Frontal cortex (tissue), 4 donors: ENCODE data around the gene IVD. TPM values are rescaled to one million over a fixed set of nuclear protein-coding genes. Genes with fewer than 3 reads are reported as not detected.
A peak's percentile ranks its signal among the peaks of the same experiment; 100 is the strongest.

Experiments used
- DNase-seq, 2 donors: peaks; one replicate each; pipeline ENCODE4 v3.0.0; 2012; ENCODE audit warnings: low spot score in 2 of 2
- FAIRE-seq: peaks from 2 replicates; lab custom pipeline; 2012; peaks lifted over from hg19 to GRCh38; lab: Jason Lieb, UNC
- total RNA-seq: library from RNA; depleted of rRNA; stranded (reverse); fragments of >200 nt; gene quantifications from one replicate; pipeline ENCODE4 v1.2.3, GENCODE V29; 2014
- donor health status: control.
- donor health status: control.
- donor health status: control.

IVD gene
- total RNA-seq: 15.1 TPM

GRCh38 chr15:40405501-40406381, at the start of gene IVD:
Gene IVD, plus strand, starts transcription at chr15:40405795. Its CDS starts 33 bp downstream, at chr15:40405828.
- FAIRE-seq: peak; percentile 61
- DNase-seq: peak; percentile 98 to 99

- no peak for FAIRE-seq
- DNase-seq: no peak
These were observed 49.5 kb upstream of the IVD start for GRCh38 chr15:40355976-40356585.

GRCh38 chr15:40357246-40357645, 48.3 kb upstream of the IVD start:
- no peak for DNase-seq
- no peak for FAIRE-seq

GRCh38 chr15:40357723-40358470, 47.7 kb upstream of the IVD start, which contains the start of gene DISP2:
Gene DISP2, plus strand, starts transcription at chr15:40358219. Its CDS starts 103 bp downstream, at chr15:40358322.
- no peak for FAIRE-seq

GRCh38 chr15:40358471-40359353, 46.9 kb upstream of the IVD start:
- FAIRE-seq: no peak

More at GRCh38 chr15:40357723-40358470, 47.7 kb upstream of the IVD start, which contains the start of gene DISP2:
- DNase-seq: peak; percentile 96 to 97

GRCh38 chr15:40360015-40360414, 45.6 kb upstream of the IVD start:
- DNase-seq (no peak), FAIRE-seq (no peak)

More at GRCh38 chr15:40358471-40359353, 46.9 kb upstream of the IVD start:
- no peak for DNase-seq

GRCh38 chr15:40361640-40362039, 44.0 kb upstream of the IVD start:
- no peak for FAIRE-seq
- no peak for DNase-seq

- no peak for DNase-seq
- FAIRE-seq: no peak
These were observed 42.0 kb upstream of the IVD start for GRCh38 chr15:40363611-40364010.

- FAIRE-seq (no peak), DNase-seq (no peak)
These were observed 41.3 kb upstream of the IVD start for GRCh38 chr15:40364251-40364650.

- DNase-seq (no peak), FAIRE-seq (no peak)
These were observed 40.6 kb upstream of the IVD start for GRCh38 chr15:40365016-40365415.

GRCh38 chr15:40365624-40366456, 39.8 kb upstream of the IVD start:
- DNase-seq (no peak), FAIRE-seq (no peak)

- FAIRE-seq (no peak), DNase-seq (peak; percentile 63 to 65)
These were observed 38.9 kb upstream of the IVD start for GRCh38 chr15:40366457-40367370.

GRCh38 chr15:40367371-40367685, 38.3 kb upstream of the IVD start:
- DNase-seq (no peak), FAIRE-seq (no peak)

- FAIRE-seq (no peak), DNase-seq (peak; percentile 84 to 91)
These were observed 37.6 kb upstream of the IVD start for GRCh38 chr15:40367686-40368611.

GRCh38 chr15:40368719-40369473, 36.7 kb upstream of the IVD start:
- DNase-seq: no peak
- no peak for FAIRE-seq

GRCh38 chr15:40369474-40369869, 36.1 kb upstream of the IVD start:
- DNase-seq: no peak
- FAIRE-seq: no peak
